Activated CD8-positive, alpha-beta T cell treated with anti-CD3 and anti-CD28 coated beads, Interleukin-2, amount 10 ng/mL, durations not matched to agents 7 days and 5 days (primary cell): ENCODE measurements around the gene ROCK2. TPM values are rescaled to one million over a fixed set of nuclear protein-coding genes. Genes with fewer than 3 reads are reported as not detected.

ENCODE experiments used
- ATAC-seq: fragments of 150-1000 bp; cut with Tn5 transposase; one replicate; pipeline ENCODE4 v1.10.0; 2021; ENCODE audit warnings: moderate library complexity
- CTCF ChIA-PET: fragments of 350-600 bp; sonication (Branson Sonifier 250); formaldehyde crosslinking; loops from one replicate; lab custom pipeline; 2021; ENCODE audit warnings: antibody characterized with exemption; lab: Charles Lee
- POLR2A ChIA-PET: fragments of 350-600 bp; sonication (Branson Sonifier 250); formaldehyde crosslinking; loops from one replicate; lab custom pipeline; 2021; ENCODE audit warnings: antibody characterized with exemption; lab: Charles Lee
- DNase-seq: peaks from one replicate; pipeline ENCODE4 v3.0.0-alpha.2; 2020
- H3K27ac Mint-ChIP-seq: one replicate; pipeline ENCODE4 v1.8.0; 2021; ENCODE audit warnings: mild to moderate bottlenecking, mixed read lengths
- H3K27me3 Mint-ChIP-seq: one replicate; pipeline ENCODE4 v1.8.0; 2021; ENCODE audit warnings: low read depth, mixed read lengths
- H3K36me3 Mint-ChIP-seq: one replicate; pipeline ENCODE4 v1.8.0; 2021; ENCODE audit warnings: low read depth, mixed read lengths
- H3K4me1 Mint-ChIP-seq: one replicate; pipeline ENCODE4 v1.8.0; 2021; ENCODE audit warnings: low read depth, mixed read lengths
- H3K4me3 Mint-ChIP-seq: one replicate; pipeline ENCODE4 v1.8.0; 2021; ENCODE audit warnings: mild to moderate bottlenecking, mixed read lengths
- H3K9me3 Mint-ChIP-seq: one replicate; pipeline ENCODE4 v1.8.0; 2022; ENCODE audit warnings: mixed read lengths; ENCODE audit not compliant: insufficient read depth
- total RNA-seq, 2 experiments: library from RNA; stranded (reverse); gene quantifications; one replicate each; pipeline ENCODE4 v1.2.3, GENCODE V29; 2021

ROCK2 gene
- total RNA-seq, 2 experiments from 2014 or later, result 14.0 to 14.6 TPM

GRCh38 chr2:11377928-11378545, 33.6 kb upstream of the ROCK2 start:
- H3K4me1 Mint-ChIP-seq, result peaks cover 1% of the 10 kb centered on the region
- H3K4me3 Mint-ChIP-seq, result no peak overlapping the region
- DNase-seq, result no peak
- no peaks in the 10 kb centered on the region for H3K27me3 Mint-ChIP-seq
- ChIA-PET CTCF (no interaction called here), POLR2A (no interaction called here)
- no peaks in the 10 kb centered on the region for H3K9me3 Mint-ChIP-seq
- no peak overlapping the region for H3K27ac Mint-ChIP-seq
- no peaks in the 10 kb centered on the region for H3K36me3 Mint-ChIP-seq
- no peak for ATAC-seq

GRCh38 chr2:11376071-11376470, 31.6 kb upstream of the ROCK2 start:
- Mint-ChIP-seq H3K4me1 (peaks cover under 1% of the 10 kb centered on the region), H3K27me3 (no peaks in the 10 kb centered on the region), H3K27ac (no peak overlapping the region), H3K36me3 (no peaks in the 10 kb centered on the region), H3K4me3 (no peak overlapping the region), H3K9me3 (no peaks in the 10 kb centered on the region)
- ChIA-PET CTCF (no interaction called here), POLR2A (no interaction called here)
- DNase-seq, result no peak
- no peak for ATAC-seq

- ChIA-PET CTCF (no interaction called here), POLR2A (no interaction called here)
- H3K27me3 Mint-ChIP-seq, result no peaks in the 10 kb centered on the region
Measured at GRCh38 chr2:11375689-11376027, 31.2 kb upstream of the ROCK2 start.

GRCh38 chr2:11375025-11375688, 30.7 kb upstream of the ROCK2 start:
- Mint-ChIP-seq H3K27me3 (no peaks in the 10 kb centered on the region), H3K4me3 (no peak overlapping the region), H3K36me3 (no peaks in the 10 kb centered on the region)

More at GRCh38 chr2:11375689-11376027, 31.2 kb upstream of the ROCK2 start:
- Mint-ChIP-seq H3K4me3 (no peak overlapping the region), H3K9me3 (no peaks in the 10 kb centered on the region), H3K36me3 (no peaks in the 10 kb centered on the region), H3K4me1 (no peaks in the 10 kb centered on the region), H3K27ac (no peak overlapping the region)
- ATAC-seq (no peak), DNase-seq (no peak)

GRCh38 chr2:11373096-11373495, 28.7 kb upstream of the ROCK2 start:
- peaks cover 10% of the 10 kb centered on the region for H3K27me3 Mint-ChIP-seq
- ChIA-PET POLR2A (no interaction called here), CTCF (no interaction called here)
- H3K36me3 Mint-ChIP-seq, result no peaks in the 10 kb centered on the region
- no peak overlapping the region for H3K27ac Mint-ChIP-seq
- H3K4me3 Mint-ChIP-seq, result no peak overlapping the region
- H3K4me1 Mint-ChIP-seq, result no peaks in the 10 kb centered on the region
- DNase-seq, result no peak
- ATAC-seq, result no peak
- no peaks in the 10 kb centered on the region for H3K9me3 Mint-ChIP-seq

More at GRCh38 chr2:11375025-11375688, 30.7 kb upstream of the ROCK2 start:
- H3K9me3 Mint-ChIP-seq, result no peaks in the 10 kb centered on the region
- no peak for DNase-seq
- ChIA-PET POLR2A (no interaction called here), CTCF (no interaction called here)
- H3K27ac Mint-ChIP-seq, result no peak overlapping the region
- H3K4me1 Mint-ChIP-seq, result no peaks in the 10 kb centered on the region
- ATAC-seq, result no peak

- ChIA-PET POLR2A (no interaction called here), CTCF (no interaction called here)
- DNase-seq (no peak), ATAC-seq (no peak)
- Mint-ChIP-seq H3K4me1 (no peaks in the 10 kb centered on the region), H3K27me3 (peaks cover 13% of the 10 kb centered on the region), H3K36me3 (no peaks in the 10 kb centered on the region), H3K9me3 (no peaks in the 10 kb centered on the region), H3K4me3 (no peak overlapping the region), H3K27ac (no peak overlapping the region)
Measured at GRCh38 chr2:11371092-11371937, 26.9 kb upstream of the ROCK2 start.

- Mint-ChIP-seq H3K9me3 (no peaks in the 10 kb centered on the region), H3K4me1 (no peaks in the 10 kb centered on the region), H3K36me3 (no peaks in the 10 kb centered on the region), H3K4me3 (no peak overlapping the region), H3K27me3 (peaks cover 13% of the 10 kb centered on the region), H3K27ac (no peak overlapping the region)
- no peak for DNase-seq
- ChIA-PET POLR2A (no interaction called here), CTCF (no interaction called here)
- no peak for ATAC-seq
Measured at GRCh38 chr2:11370377-11371091, 26.1 kb upstream of the ROCK2 start.

GRCh38 chr2:11368059-11368572, 23.7 kb upstream of the ROCK2 start:
- H3K27me3 Mint-ChIP-seq, result peaks cover 13% of the 10 kb centered on the region
- ChIA-PET CTCF (no interaction called here), POLR2A (no interaction called here)
- H3K36me3 Mint-ChIP-seq, result no peaks in the 10 kb centered on the region
- H3K4me1 Mint-ChIP-seq, result no peaks in the 10 kb centered on the region
- ATAC-seq (no peak), DNase-seq (no peak)
- H3K9me3 Mint-ChIP-seq, result no peaks in the 10 kb centered on the region
- no peak overlapping the region for H3K4me3 Mint-ChIP-seq
- no peak overlapping the region for H3K27ac Mint-ChIP-seq

- CTCF ChIA-PET, result interaction anchor here (1.2 kb wide), 1 partner anchor 234 kb away, joined by 3 read pairs; a partner anchor contains a TSS
- Mint-ChIP-seq H3K9me3 (no peaks in the 10 kb centered on the region), H3K36me3 (no peaks in the 10 kb centered on the region), H3K4me3 (no peak overlapping the region), H3K27ac (no peak overlapping the region), H3K27me3 (peaks cover 13% of the 10 kb centered on the region), H3K4me1 (no peaks in the 10 kb centered on the region)
- POLR2A ChIA-PET, result no interaction called here
- DNase-seq (no peak), ATAC-seq (no peak)
Measured at GRCh38 chr2:11367170-11367730, 22.8 kb upstream of the ROCK2 start.

GRCh38 chr2:11366326-11366741, 21.9 kb upstream of the ROCK2 start:
- ATAC-seq (no peak), DNase-seq (no peak)
- ChIA-PET POLR2A (no interaction called here), CTCF (interaction anchor here (1.2 kb wide), 1 partner anchor 234 kb away, joined by 3 read pairs; a partner anchor contains a TSS)
- no peaks in the 10 kb centered on the region for H3K4me1 Mint-ChIP-seq
- H3K9me3 Mint-ChIP-seq, result no peaks in the 10 kb centered on the region
- H3K4me3 Mint-ChIP-seq, result no peak overlapping the region
- no peak overlapping the region for H3K27ac Mint-ChIP-seq
- peaks cover 13% of the 10 kb centered on the region for H3K27me3 Mint-ChIP-seq
- H3K36me3 Mint-ChIP-seq, result no peaks in the 10 kb centered on the region

GRCh38 chr2:11365096-11365879, 20.9 kb upstream of the ROCK2 start:
- no peaks in the 10 kb centered on the region for H3K36me3 Mint-ChIP-seq
- H3K9me3 Mint-ChIP-seq, result no peaks in the 10 kb centered on the region
- POLR2A ChIA-PET, result no interaction called here
- H3K4me3 Mint-ChIP-seq, result no peak overlapping the region
- no peak for DNase-seq
- H3K27me3 Mint-ChIP-seq, result peaks cover 13% of the 10 kb centered on the region
- ATAC-seq, result no peak
- no peaks in the 10 kb centered on the region for H3K4me1 Mint-ChIP-seq
- CTCF ChIA-PET, result no interaction called here
- H3K27ac Mint-ChIP-seq, result no peak overlapping the region
